ENCODE measurements around the gene OR7D4. TPM values are rescaled to one million over a fixed set of nuclear protein-coding genes. Genes with fewer than 3 reads are reported as not detected.
"Not testable (repeated sequence)": the region's sequence is repeated elsewhere in the genome, so short reads cannot be mapped to it uniquely, and the experiment has no call there.

Gene OR7D4
- total RNA-seq: not detected

DNA sequence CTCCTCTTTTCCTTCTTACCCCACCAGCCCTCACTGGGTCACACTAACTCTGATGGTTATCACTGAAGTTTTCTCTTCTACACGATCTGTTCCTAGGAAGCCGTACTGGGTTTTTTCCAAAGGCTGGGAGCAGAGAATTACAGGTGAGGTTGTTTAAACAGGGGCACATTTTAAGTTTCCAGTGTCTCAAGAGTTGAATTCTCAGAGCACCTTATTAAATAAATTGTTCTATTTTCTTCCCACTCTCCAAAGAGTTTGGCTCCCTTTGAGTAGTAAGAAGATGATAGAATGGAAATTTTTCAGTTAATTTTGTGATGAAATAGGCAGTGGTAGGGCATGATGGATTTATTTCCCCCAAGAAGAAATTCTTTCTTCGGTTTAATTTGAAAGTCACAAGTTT is at the start of gene OR7D4:
TSS of gene OR7D4 (minus strand) at position 101 of the 400 bp plus-strand sequence. CDS start 4,752 bp downstream, outside the sequence.
- DNase-seq: no peak

DNA sequence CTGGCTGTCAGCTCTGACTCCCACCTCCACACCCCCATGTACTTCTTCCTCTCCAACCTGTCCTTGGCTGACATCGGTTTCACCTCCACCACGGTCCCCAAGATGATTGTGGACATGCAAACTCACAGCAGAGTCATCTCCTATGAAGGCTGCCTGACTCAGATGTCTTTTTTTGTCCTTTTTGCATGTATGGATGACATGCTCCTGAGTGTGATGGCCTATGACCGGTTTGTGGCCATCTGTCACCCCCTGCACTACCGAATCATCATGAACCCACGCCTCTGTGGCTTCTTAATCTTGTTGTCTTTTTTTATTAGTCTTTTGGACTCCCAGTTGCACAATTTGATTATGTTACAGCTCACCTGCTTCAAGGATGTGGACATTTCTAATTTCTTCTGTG is 31.8 kb upstream of the OR7D4 start:
- no peak for DNase-seq

DNA sequence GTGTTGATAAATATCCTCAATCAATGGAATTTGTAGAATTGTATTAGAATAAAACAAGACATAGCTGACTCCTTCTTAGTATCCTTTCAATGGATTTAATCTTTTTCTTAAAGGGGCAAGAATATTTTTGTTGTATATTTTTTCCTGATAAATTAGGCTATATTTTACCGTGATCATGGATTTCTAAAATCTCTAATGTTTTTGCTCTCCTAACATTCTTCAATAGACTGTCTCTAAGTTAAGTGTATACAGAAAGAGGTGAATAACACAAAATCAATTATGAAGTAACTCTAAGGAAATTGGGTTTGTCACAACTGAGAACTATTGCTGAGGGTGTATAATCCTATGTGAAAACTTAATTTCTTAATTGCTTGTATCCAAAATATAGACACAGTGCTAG is 31.2 kb upstream of the OR7D4 start, which contains the start of gene OR7E24:
TSS of gene OR7E24 (plus strand) at position 301 of the 400 bp plus-strand sequence. CDS start 114 bp downstream, outside the sequence.
- DNase-seq: no peak

DNA sequence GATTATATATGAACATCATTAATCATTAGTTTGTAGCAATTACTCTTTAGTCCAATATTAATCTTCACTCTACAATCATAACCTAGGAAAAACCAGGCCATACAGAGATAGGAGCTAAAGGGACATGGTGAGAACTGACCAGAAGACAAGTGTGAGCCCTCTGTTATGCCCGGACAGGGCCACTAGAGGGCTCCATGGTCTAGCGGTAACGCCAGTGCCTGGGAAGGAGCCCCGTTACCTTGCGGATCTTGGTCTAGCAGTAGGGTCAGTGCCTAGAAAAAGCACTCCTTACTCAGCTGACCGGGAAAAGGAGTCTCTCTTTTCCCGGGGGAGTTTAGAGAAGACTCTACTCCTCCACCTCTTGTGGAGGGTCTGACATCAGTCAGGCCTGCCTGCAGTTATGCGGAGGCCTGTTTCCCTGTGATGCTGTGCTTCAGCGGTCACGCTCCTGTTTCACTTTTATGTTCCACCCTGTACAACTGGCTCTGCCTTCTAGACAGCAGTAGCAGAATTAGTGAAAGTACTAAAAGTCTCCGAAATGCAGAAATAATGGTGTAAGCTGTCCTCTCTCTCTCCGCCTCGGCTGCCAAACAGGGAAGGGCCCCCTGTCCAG is 13.8 kb downstream of the OR7D4 start:
- peak; percentile 78 for DNase-seq

DNA sequence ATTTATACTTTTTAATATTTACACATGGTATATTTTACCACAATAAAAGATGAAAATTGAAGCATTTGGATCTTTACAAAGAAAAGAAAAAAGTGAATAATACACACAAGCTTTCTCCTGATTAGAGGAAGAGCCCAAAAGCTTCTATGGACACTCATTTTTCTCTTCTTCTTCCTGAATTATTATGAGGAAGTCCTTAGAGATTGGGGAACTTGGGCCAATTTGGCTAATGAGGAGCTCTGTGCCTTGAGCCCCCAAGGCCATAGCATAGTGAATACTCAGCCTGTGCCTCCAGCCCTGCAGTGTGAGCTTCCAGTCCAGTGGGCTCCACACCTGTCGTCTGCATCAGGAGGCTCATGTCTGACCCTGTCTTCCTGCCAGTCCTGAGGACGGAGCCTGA is 21.3 kb downstream of the OR7D4 start:
- DNase-seq: not testable (repeated sequence)

DNA sequence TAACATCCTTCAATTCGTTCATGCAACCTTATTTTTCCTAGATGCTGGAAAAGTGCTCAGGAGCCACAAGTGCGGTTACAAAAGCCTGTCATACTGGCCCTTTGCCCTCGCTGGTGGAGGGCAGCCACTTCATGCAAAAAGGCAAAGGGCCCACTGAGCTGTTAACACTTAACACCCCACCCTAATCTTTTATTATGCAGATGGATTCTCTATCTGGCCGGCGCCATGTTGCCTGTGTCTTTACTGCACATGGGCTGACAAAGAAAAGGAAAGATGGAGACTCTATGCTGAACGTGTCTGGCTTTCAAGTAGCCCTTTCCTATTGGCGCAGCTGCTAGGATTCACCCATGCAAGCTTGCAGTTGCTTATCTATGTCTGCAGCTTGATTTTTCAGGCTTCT is 29.9 kb downstream of the OR7D4 start:
- no peak for DNase-seq

DNA sequence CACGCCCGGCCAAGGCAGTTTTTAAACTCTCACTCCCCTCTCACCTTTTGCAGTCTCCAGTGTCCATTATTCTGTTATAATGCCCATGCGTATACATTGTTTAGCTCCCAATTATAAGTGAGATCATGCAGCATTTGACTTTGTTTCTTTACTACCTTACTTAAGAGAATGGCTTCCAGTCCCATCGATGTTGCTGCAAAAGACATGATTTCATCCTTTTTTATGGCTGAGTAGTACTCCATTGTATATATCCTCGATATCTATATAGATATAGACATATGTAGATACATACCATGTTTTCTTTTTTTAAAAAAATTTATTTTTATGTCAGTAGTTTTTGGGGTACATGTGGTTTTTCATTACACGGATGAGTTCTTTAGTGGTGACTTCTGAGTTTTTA is 32.2 kb downstream of the OR7D4 start:
- no peak for DNase-seq

DNA sequence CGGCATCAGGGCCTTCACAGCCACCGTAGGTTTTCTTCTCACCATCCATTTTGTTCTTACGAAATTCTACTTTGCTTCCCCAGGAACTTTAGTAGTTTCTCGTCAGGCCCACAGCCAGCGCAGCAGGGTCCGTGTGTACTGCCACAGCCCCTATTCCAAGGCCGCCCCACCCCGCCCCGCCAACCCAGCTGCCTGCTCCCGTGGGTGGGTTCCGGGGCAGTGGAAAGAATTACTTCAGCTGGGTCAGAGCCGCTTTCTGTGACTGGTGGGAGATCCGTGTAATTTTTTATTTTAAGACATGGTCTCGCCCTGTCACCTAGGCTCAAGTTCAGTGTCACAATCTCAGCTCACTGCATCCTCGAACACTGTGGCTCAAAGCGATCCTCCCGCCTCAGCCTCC is 36.4 kb downstream of the OR7D4 start:
- no peak for DNase-seq

DNA sequence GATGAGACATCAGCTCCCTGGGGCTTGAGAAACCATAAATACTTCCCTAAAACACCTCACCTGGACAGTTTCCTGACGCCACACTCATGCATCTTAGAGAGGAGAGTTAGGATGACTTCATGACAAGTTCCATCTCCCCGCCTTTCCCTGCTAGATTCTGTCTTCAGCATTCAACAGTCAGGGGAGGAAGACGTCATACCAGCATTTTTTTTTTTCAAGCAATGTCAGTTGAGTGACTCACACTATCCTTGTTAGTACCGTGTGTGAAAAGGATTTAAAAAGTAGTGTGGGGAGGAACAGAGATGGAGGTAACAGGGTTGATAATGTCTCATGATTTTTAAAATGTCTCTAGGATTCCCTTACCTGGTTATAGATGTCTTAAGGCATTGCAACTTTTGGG is 40.5 kb downstream of the OR7D4 start, which contains the start of gene OR7D2:
TSS of gene OR7D2 (plus strand) at position 79 of the 400 bp plus-strand sequence. CDS start 6,803 bp downstream, outside the sequence.
- no peak for DNase-seq

DNA sequence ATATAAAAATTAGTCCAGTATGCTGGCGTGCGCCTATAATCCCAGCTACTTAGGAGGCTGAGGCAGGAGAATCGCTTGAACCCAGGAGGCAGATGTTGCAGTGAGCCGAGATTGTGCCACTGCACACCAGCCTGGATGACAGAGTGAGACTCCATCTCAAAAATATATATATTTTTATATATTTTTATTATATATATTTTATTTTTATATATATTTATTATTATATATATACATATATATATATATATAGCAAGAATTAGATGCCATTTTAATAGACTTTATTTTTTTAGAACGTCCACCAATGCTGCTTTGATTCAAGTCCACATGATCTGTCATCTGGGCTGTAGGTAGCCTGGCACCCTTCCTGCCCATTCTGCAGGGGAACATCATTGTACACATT is 44.1 kb downstream of the OR7D4 start:
- no peak for DNase-seq

DNA sequence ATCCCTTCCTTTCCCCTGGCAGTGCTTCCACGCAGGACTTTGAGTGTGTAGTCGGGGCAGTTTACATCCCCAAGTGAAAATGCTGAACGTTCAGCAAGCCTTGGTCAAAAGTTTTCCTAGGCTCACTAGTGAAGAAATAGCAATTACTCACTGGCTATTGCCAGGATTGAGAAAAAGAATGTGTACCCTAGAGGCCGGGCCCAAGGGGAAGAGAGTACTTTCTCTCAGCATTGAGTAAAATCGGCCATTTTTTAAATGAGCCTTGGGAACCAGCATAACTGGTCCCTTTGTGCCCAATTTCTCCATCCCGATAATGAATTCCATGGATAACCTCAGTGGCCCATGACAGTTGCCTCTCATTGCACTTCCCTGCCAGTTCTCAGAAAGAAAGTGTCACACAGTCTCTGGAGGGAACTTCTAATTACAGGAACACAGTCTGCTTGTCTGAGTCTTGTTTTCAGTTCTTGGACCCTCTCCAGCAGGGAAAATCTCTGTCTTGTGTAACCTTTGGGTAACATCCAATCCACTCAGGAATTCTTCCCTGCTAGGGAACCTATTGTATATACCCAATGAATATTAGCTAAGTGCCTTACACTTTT is 47.9 kb downstream of the OR7D4 start:
- DNase-seq: no peak

DNA sequence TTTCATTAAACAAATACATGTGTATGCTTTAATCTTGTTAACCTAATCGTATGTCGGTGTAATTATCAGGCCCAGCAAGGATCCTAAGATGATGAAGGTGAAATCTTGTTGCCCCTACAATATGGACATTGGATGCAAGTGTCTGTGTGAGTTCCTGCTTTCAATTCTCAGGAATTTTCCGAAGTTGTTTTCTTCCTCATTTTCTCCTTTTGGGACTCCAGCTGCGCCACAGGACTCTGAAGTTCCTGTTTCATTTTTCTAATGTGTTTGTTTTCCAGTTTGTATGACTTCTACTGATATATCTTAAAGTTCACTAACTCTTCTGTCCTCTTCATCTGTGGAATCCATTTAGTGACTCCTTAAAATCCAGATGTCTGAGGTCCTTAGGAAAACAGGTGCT is 52.5 kb downstream of the OR7D4 start:
- DNase-seq: no peak

DNA sequence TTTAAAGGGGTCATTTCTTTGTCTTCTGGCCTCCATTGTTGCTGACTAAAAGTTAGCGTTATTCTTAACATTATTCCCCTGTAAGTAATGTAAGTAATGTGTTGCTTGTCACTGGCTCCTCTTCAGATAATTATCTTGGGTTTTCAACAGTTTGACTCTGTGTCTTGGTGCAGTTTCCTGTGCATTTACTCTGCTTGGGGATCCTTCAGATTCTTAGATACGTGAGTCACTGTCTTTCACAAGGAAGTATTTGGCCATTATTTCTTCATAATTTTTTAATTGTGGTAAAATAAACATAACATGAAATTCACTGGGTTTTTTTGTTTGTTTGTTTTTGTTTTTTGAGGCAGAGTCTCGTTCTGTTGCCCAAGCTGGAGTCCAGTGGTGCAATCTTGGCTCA is 54.1 kb downstream of the OR7D4 start:
- DNase-seq: no peak

DNA sequence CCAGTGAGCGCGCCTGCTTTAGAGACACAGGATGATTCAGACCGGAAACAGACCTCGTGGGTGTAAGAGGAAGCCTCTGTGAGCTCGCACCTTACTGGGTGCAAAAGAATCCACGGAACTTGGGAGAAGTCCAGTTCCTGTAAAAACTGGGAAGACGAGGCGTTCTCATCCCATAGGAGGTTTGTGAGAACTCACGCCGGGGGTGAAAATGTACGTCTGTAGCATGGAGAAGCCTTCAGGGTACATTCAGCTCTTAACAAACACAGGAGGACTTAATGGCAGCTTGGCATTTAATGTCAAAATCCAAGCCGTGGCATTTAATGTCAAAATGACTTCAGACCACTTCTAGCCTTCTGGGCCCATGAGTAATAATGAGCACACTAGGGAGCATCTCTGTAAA is 58.0 kb downstream of the OR7D4 start:
- DNase-seq: no peak

Other genes starting within 250 kb of the OR7D4 start
- gene MUC16, start 209.2 kb downstream of the OR7D4 start, total RNA-seq: 1.1 TPM
- not detected for gene OR1M1, start 132.5 kb downstream of the OR7D4 start, total RNA-seq
- not detected for gene OR7G2, start 112.1 kb downstream of the OR7D4 start, total RNA-seq
- not detected for gene OR7G1, start 103.8 kb downstream of the OR7D4 start, total RNA-seq
- not detected for gene OR7G3, start 92.6 kb downstream of the OR7D4 start, total RNA-seq
- gene ZNF317, start 79.2 kb downstream of the OR7D4 start, total RNA-seq: 23.0 TPM
- gene OR7D2, start 40.6 kb downstream of the OR7D4 start, total RNA-seq: not detected
- not detected for gene OR7E24, start 31.3 kb upstream of the OR7D4 start, total RNA-seq
- 23.5 TPM for gene ZNF699, start 90.2 kb upstream of the OR7D4 start, total RNA-seq
- 29.2 TPM for gene ZNF559, start 104.6 kb upstream of the OR7D4 start, total RNA-seq
- gene ZNF177, start 143.4 kb upstream of the OR7D4 start, total RNA-seq: 5.8 TPM
- gene ZNF266, start 216.0 kb upstream of the OR7D4 start, total RNA-seq: 21.1 TPM

Data from tongue (tissue), 2 donors.